GM13976 (cell line): ENCODE measurements around the gene CACNA2D4.

Experiments
- DNase-seq: peaks from one replicate; pipeline ENCODE4 v3.0.0; 2012; ENCODE audit warnings: low spot score
- in situ Hi-C: fragments of 300-500 bp; cut with MboI; formaldehyde crosslinking; loops from one replicate; pipeline ENCODE4 v1.12.0; 2022; ENCODE audit warnings: low sequenced_read_pairs, mixed read lengths, inconsistent platforms; ENCODE audit not compliant: unreplicated experiment
- TF ChIP-seq, protein P1 (sequence below): IDR thresholded peaks from 2 replicates; pipeline ENCODE4 v1.5.1; 2012; ENCODE audit warnings: borderline replicate concordance, mild to moderate bottlenecking; ENCODE audit not compliant: insufficient read depth; ENCODE audit errors: extremely low read depth, missing control alignments, control extremely low read depth

The CACNA2D4 gene

DNA sequence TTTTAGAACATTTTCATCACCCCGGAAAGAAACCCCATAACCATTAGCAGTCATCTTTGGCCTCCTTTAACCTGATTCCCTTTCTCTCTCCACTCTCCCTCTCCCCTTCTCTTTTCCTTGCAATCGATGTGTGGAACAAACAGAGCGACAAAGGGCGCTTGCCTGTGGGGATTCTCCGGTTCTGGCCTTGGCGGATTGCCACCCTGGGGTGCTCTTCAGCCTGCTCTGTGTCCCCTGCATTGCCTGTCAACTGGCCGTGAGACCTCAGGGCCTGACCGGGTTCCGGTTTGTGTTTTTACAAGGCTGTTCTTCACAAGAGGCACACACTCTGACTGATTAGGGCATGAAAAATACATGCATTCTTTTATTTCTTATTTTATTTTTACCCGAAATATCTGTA, 70.3 kb downstream of the CACNA2D4 start:
- TF ChIP-seq, protein P1, sequence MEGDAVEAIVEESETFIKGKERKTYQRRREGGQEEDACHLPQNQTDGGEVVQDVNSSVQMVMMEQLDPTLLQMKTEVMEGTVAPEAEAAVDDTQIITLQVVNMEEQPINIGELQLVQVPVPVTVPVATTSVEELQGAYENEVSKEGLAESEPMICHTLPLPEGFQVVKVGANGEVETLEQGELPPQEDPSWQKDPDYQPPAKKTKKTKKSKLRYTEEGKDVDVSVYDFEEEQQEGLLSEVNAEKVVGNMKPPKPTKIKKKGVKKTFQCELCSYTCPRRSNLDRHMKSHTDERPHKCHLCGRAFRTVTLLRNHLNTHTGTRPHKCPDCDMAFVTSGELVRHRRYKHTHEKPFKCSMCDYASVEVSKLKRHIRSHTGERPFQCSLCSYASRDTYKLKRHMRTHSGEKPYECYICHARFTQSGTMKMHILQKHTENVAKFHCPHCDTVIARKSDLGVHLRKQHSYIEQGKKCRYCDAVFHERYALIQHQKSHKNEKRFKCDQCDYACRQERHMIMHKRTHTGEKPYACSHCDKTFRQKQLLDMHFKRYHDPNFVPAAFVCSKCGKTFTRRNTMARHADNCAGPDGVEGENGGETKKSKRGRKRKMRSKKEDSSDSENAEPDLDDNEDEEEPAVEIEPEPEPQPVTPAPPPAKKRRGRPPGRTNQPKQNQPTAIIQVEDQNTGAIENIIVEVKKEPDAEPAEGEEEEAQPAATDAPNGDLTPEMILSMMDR: no peak
- in situ Hi-C loops: no loop called here
- DNase-seq: no peak

DNA sequence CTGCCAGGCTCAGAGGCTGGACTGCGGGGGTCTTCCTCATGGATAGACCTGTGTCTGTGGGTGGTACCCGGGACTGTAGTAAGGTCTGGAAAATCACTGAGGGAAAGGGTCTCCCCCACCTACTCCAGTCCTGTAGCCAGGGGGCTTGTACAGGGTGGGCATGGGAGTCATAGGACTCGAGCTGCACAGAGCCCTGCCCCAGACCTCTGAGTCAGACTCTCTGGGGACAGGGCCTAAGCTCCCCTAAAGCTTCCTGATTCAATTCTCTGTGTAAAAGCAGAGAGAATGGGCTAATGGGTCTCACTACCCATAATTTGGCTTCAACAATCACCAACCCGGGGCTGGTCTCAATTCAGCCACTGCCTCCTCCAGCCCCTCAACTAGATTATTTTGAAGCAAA, 71.0 kb downstream of the CACNA2D4 start:
- TF ChIP-seq, protein P1: no peak
- DNase-seq: no peak
- in situ Hi-C loops: no loop called here

GRCh38 chr12:1846421-1847405, 71.7 kb downstream of the CACNA2D4 start:
- TF ChIP-seq, protein P1: no peak
- in situ Hi-C loops: no loop called here
- no peak for DNase-seq

GRCh38 chr12:1845886-1846285, 72.6 kb downstream of the CACNA2D4 start:
- TF ChIP-seq, protein P1: no peak
- in situ Hi-C loops: no loop called here
- peak; percentile 20 for DNase-seq

- no peak for DNase-seq
- TF ChIP-seq, protein P1: no peak
- in situ Hi-C loops: no loop called here
Measured at GRCh38 chr12:1845427-1845826, 73.0 kb downstream of the CACNA2D4 start.

- in situ Hi-C loops: no loop called here
- TF ChIP-seq, protein P1: no peak
- peak; percentile 21 for DNase-seq
Measured at GRCh38 chr12:1844661-1845409, 73.6 kb downstream of the CACNA2D4 start.
